Measurements from ENCODE around the gene UQCR11.

DNA sequence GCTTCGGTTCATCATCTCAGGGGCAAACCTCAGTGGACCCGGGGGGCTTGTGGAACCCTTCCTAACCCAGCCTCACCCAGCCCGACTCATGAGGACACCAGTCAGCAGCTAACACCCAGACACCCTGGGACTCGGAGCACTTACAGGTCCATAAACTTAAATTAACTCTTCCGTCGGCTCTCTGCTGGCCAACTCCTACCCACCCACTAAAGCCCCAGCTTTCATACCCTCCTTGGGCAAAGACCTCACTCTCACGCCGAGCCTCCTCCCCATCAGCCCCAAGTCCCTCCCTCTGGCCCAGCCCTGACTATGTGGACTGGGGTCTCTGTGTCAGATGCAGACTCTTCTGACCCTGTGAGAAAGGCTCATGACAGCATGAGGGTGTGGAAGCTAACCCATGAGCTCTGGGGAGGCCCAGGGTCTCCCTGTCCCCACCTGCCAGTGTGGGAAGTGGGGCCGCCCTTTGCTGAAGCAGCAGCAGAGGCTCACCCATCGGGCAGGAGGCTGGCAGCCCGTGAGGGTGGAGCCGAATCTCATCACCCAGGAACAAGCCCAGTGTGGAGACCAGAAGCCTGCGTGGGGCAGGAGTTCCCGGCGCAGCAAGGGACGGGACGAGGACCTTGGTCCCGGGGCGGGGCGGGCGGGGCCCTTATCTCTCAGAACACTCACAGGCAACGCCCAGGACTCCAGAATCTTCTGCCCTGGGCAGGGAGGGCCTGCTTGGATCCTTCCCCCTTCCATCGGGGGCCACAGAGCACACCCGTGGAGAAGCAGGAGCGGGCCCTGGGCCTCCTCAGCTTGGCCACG lies 27.4 kb upstream of the UQCR11 start:
- TF ChIP-seq, protein P1, sequence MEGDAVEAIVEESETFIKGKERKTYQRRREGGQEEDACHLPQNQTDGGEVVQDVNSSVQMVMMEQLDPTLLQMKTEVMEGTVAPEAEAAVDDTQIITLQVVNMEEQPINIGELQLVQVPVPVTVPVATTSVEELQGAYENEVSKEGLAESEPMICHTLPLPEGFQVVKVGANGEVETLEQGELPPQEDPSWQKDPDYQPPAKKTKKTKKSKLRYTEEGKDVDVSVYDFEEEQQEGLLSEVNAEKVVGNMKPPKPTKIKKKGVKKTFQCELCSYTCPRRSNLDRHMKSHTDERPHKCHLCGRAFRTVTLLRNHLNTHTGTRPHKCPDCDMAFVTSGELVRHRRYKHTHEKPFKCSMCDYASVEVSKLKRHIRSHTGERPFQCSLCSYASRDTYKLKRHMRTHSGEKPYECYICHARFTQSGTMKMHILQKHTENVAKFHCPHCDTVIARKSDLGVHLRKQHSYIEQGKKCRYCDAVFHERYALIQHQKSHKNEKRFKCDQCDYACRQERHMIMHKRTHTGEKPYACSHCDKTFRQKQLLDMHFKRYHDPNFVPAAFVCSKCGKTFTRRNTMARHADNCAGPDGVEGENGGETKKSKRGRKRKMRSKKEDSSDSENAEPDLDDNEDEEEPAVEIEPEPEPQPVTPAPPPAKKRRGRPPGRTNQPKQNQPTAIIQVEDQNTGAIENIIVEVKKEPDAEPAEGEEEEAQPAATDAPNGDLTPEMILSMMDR (conservative IDR thresholded peaks at IDR 0.05 in 1 of 2, IDR thresholded peaks at IDR 0.05 in 1 of 2; ENCODE audit: extremely low read depth in 1 of 2, insufficient read depth in 1 of 2, low read depth in 1 of 2, low read length in 2 of 2): no peak
- no peak for TF ChIP-seq EZH2 (IDR thresholded peaks at IDR 0.05; ENCODE audit: borderline replicate concordance, low read length)

Measured in mammary epithelial cell (primary cell).